GM12874 (cell line): ENCODE data around the gene AQP4.

Experiments
- TF ChIP-seq, protein P1 (sequence below): IDR thresholded peaks from 2 replicates; pipeline ENCODE4 v1.5.1; 2011; ENCODE audit warnings: low read depth, mild to moderate bottlenecking, control low read depth, low read length, moderate library complexity; ENCODE audit not compliant: insufficient read depth

The AQP4 gene

DNA sequence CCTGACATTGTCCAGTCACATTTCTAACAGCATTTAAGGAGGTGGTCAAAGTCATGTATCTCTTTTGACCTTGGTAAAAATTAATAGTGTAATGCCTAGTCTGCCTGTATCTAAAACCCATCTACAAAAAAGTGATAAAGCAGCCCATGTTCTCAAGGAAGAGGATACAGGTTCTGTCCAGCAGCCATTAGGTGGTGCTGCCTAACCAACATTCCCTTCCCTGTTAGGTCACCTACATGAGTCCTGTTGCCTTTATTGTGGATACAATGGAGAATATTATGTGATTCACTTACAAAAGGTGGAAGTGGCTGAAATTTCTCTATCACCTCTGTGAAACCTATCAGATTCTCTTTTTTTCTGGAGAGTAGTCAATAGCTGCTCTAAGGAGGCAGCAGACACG, 52.5 kb downstream of the AQP4 start:
- TF ChIP-seq, protein P1, sequence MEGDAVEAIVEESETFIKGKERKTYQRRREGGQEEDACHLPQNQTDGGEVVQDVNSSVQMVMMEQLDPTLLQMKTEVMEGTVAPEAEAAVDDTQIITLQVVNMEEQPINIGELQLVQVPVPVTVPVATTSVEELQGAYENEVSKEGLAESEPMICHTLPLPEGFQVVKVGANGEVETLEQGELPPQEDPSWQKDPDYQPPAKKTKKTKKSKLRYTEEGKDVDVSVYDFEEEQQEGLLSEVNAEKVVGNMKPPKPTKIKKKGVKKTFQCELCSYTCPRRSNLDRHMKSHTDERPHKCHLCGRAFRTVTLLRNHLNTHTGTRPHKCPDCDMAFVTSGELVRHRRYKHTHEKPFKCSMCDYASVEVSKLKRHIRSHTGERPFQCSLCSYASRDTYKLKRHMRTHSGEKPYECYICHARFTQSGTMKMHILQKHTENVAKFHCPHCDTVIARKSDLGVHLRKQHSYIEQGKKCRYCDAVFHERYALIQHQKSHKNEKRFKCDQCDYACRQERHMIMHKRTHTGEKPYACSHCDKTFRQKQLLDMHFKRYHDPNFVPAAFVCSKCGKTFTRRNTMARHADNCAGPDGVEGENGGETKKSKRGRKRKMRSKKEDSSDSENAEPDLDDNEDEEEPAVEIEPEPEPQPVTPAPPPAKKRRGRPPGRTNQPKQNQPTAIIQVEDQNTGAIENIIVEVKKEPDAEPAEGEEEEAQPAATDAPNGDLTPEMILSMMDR: peak; percentile 27

DNA sequence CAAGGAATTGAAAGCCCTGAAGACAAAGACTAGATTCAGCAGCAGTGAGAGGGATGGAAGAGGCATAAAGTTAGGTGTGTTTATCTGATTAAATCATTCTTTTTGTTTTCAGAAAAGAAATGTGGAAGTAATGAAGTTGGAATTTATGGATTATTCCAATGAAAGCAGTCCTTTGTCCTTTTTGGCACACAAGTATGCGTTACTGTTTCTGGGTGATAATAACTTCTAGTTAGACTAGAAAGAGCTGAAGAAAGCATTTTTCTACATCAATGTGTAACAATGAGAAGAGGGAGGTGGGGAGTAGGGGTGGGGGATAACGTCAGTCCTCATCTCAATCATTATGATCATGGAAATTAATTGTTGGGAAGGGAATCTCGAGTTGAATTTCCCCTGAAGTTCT, 53.0 kb downstream of the AQP4 start:
- TF ChIP-seq, protein P1: no peak

DNA sequence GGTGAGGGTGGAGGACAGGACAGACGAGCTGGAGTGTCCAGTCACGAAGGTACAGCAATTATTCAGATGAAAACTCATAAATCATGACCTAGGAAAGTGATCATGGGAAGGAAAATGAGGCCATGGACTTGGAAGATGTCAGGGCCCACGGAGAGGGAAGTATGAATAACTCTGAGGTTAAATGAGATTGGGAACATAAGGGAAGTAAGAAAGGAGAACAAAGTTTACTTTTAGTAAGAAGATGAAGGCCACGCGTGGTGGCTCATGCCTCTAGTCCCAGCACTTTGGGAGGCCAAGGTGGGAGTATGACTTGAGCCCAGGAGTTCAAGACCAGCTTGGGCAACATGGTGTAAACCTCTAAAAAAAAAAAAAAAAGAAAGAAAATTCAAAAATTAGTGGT, 56.2 kb downstream of the AQP4 start:
- TF ChIP-seq, protein P1: no peak

DNA sequence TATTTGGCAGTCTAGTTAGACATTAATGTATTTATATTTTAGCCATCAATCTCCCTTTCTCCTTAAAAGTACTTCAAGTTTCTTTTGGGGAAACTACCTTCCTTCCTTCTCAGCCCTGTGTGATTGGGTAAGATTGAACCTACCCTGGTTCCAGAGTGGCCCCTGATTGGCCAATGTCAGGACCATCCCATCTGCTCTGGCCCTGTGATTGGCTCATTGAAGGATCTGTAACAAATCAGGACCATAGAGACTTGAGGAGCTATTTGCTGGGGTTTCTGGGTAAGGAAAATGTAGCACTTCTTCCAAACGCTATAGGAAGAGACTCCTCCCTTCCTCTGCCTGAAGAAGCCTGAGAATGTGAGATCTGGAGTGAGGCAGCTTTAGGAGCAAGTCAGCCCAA, 59.3 kb downstream of the AQP4 start:
- TF ChIP-seq, protein P1: no peak

DNA sequence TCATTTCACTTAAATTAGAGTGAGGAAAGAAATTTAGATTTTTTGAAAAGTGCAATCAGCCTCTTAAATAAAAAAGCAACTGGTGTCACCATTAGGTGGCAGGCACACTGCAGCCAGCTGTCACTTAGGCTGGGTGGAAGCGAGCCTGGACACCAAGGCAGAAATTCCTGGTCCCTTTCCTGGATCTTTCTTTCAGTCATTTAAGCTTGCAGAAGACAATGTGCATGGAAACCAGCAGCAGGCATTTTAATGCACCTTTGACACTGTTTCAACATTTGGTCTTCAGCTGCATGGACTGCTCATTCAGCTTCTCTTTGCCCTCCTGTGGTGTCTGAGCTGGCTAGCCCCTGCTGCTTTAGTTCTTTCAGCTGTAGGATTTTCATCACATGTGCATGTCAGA, 61.0 kb downstream of the AQP4 start:
- TF ChIP-seq, protein P1: 0 out of 2 replicates have a peak, but pooled peaks have one; percentile 5

DNA sequence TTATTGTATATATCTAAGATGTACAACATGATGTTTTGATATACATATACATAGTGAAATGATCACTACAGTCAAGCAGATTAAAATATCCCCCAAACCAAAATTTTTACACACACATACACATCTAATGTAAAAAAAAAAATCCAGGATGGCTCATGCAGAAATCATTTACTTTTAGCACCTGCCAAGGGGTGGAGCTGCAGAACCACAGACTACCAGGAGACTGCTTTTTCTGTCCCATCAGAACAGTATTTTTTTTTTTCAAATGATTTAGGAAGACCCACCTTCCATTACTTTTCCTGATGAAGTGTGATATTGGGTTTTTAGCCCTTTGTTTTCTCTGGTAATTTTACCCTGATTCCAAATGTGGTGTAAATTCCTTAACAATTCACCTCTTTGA, 61.9 kb downstream of the AQP4 start:
- TF ChIP-seq, protein P1: no peak

DNA sequence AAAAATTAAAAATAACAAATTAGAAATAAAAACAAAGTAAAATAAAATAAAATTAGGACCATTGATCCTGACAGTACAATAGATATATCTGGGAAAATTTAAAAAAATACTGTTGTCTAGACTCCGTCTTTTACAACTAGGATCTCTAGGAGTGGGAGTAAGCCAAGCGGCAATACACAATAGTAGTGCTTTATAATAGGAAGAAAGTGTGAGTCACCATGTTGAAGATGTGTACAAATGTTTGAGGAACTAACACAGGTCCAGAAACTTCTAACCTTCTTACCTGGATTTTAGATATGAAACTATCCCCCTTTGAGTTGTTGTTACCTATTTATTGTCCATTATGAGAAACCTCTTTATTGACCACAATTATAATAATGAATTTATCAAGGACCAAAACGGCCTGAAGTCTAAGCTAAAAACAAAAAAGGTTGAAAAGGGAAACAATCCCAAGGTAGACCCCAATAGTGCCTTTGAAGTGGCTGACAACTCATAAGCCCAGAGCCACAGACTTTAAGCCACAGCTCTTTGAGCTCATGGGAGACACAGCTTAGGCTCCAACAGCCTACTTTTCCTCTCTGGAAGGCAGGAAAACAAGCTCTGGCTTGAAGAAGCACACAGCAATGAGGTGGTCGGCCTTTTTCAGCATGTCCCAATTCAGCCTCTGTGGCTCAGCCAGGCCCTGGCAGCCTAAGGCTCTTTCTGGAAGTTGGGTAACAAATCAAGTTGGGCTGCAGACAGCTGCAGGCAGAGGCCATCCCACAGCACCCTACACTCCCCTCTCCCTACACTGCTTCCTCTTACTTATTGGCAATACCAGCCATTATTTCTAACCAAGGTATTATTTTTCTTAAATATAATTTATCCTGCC, 62.9 kb downstream of the AQP4 start:
- TF ChIP-seq, protein P1: no peak
